H1 (cell line): Measurements from ENCODE around the gene PLSCR3.

ENCODE experiments used
- BRCA1 ChIP-seq: IDR thresholded peaks from 2 replicates; pipeline ENCODE4 v1.6.1; 2012; ENCODE audit warnings: low read depth, low read length, improper control_type of control experiment
- CEBPB ChIP-seq: IDR thresholded peaks from 2 replicates; pipeline ENCODE4 v1.6.1; 2012; ENCODE audit warnings: low read depth, low read length
- CHD1 ChIP-seq: IDR thresholded peaks from 2 replicates; pipeline ENCODE4 v1.6.1; 2012; ENCODE audit warnings: low read depth, low read length, improper control_type of control experiment
- CTCF ChIP-seq, 3 experiments: IDR thresholded peaks; 1 replicate in 2 of 3; 2 replicates in 1 of 3; pipeline versions ENCODE4 v1.5.1 to v1.6.1; 2011; ENCODE audit warnings: low read length in 3 of 3, mild to moderate bottlenecking in 3 of 3, inconsistent platforms in 2 of 3, low read depth in 1 of 3, moderate library complexity in 1 of 3; ENCODE audit not compliant: insufficient read depth in 1 of 3; ENCODE audit errors: control extremely low read depth in 1 of 3
- EZH2 ChIP-seq: fragments of 200-600 bp; sonication (generic); IDR thresholded peaks from 2 replicates; pipeline ENCODE4 v1.7.1; 2012; ENCODE audit warnings: low read depth, mild to moderate bottlenecking, moderate library complexity, low read length, inconsistent platforms; ENCODE audit not compliant: severe bottlenecking
- GABPA ChIP-seq: IDR thresholded peaks from 2 replicates; pipeline ENCODE4 v1.6.1; 2011; ENCODE audit warnings: mild to moderate bottlenecking, low read length, moderate library complexity, borderline replicate concordance; ENCODE audit not compliant: insufficient read depth
- MAFK ChIP-seq: IDR thresholded peaks from 2 replicates; pipeline ENCODE4 v1.6.1; 2012; ENCODE audit warnings: low read depth, mild to moderate bottlenecking, improper control_type of control experiment, low read length
- POLR2A ChIP-seq, 2 experiments: IDR thresholded peaks; 1 replicate in 1 of 2; 2 replicates in 1 of 2; pipeline ENCODE4 v1.6.1; 2011; ENCODE audit warnings: low read depth in 2 of 2, low read length in 2 of 2, mild to moderate bottlenecking in 2 of 2; ENCODE audit errors: control extremely low read depth in 1 of 2
- TAF7 ChIP-seq: optimal IDR thresholded peaks from 2 replicates; pipeline ENCODE3; 2011; ENCODE audit warnings: low read depth, mild to moderate bottlenecking, inconsistent platforms, low read length, moderate library complexity, borderline replicate concordance
- YY1 ChIP-seq: IDR thresholded peaks from 2 replicates; pipeline ENCODE4 v1.6.1; 2011; ENCODE audit warnings: low read depth, mild to moderate bottlenecking, low read length

GRCh38 chr17:7352910-7353635, 41.3 kb downstream of the PLSCR3 start:
- TF ChIP-seq POLR2A (IDR thresholded peaks at IDR 0.05; ENCODE audit: control extremely low read depth in 1 of 2, low read depth in 2 of 2, low read length in 2 of 2) (no peak), CTCF (IDR thresholded peaks at IDR 0.05; ENCODE audit: control extremely low read depth in 1 of 3, insufficient read depth in 1 of 3, low read depth in 1 of 3, low read length in 3 of 3) (no peak), CEBPB (no peak), CHD1 (no peak), YY1 (no peak), BRCA1 (no peak), EZH2 (no peak), MAFK (no peak), GABPA (no peak), TAF7 (no peak)
